HCT116 (cell line): ENCODE data around the gene PRICKLE3. TPM values are rescaled to one million over a fixed set of nuclear protein-coding genes. Genes with fewer than 3 reads are reported as not detected.

ENCODE experiments used
- ATAC-seq: fragments of 200-7000 bp; cut with Tn5 transposase; 2 replicates; pipeline ENCODE4 v1.9.1; 2020; ENCODE audit warnings: mild to moderate bottlenecking, moderate library complexity
- BruUV-seq: library from RNA; stranded (reverse); fragments of 400-500 nt; replicated peaks from 2 replicates; lab custom pipeline; 2021; lab: Mats Ljungman, UMichigan
- CTCF ChIA-PET: fragments of 300-600 bp; sonication (Branson Sonifier 250); formaldehyde crosslinking; loops from one replicate; lab custom pipeline; 2021; ENCODE audit warnings: antibody characterized with exemption; lab: Charles Lee
- POLR2A ChIA-PET: fragments of 300-600, 350-600 bp; sonication (Branson Sonifier 250); formaldehyde crosslinking; loops from one replicate; lab custom pipeline; 2021; ENCODE audit warnings: antibody characterized with exemption; lab: Charles Lee
- RAD21 ChIA-PET, 2 experiments: fragments of 300-600 bp; sonication (Branson Sonifier 250); formaldehyde crosslinking; loops; one replicate each; lab custom pipeline; 2023; ENCODE audit warnings: low total read pairs in 2 of 2; ENCODE audit not compliant: uncharacterized antibody in 2 of 2, unreplicated experiment in 2 of 2, low non-redundant PET in 1 of 2; lab: Charles Lee
- DNase-seq: peaks from one replicate; pipeline ENCODE4 v3.0.0-alpha.2; 2010; ENCODE audit warnings: low read depth, low spot score
- H2AFZ ChIP-seq: fragments of 200-600 bp; shearing (Covaris generic), sonication (generic); 2 replicates; pipeline ENCODE4 v1.6.1; 2017; ENCODE audit warnings: low read depth, mixed run types, mixed read lengths, antibody characterized with exemption, low read length; ENCODE audit not compliant: poor library complexity, severe bottlenecking
- H3K27ac ChIP-seq: 2 replicates; pipeline ENCODE4 v1.5.1; 2012; ENCODE audit warnings: low read depth, low read length
- H3K27me3 ChIP-seq: fragments of 200-600 bp; sonication (generic); 2 replicates; pipeline ENCODE4 v1.6.1; 2016; ENCODE audit warnings: mixed run types, low read length, mixed read lengths; ENCODE audit not compliant: insufficient read depth
- H3K36me3 ChIP-seq, 2 experiments: fragments of 200-500 bp in 1 of 2; fragments of 200-600 bp in 1 of 2; sonication (Bioruptor generic) in 1 of 2; sonication (generic) in 1 of 2; 2 replicates each; pipeline versions ENCODE4 v1.5.1 to v1.6.1; 2014 to 2016; ENCODE audit warnings: low read length in 2 of 2, inconsistent platforms in 1 of 2, mixed read lengths in 1 of 2, mixed run types in 1 of 2; ENCODE audit not compliant: insufficient read depth in 2 of 2, control insufficient read depth in 1 of 2
- H3K4me1 ChIP-seq, 2 experiments: fragments of 200-600 bp in 1 of 2; sonication (generic) in 1 of 2; 2 replicates each; pipeline versions ENCODE4 v1.5.1 to v1.6.1; 2012 to 2017; ENCODE audit warnings: low read length in 2 of 2, inconsistent platforms in 1 of 2, mild to moderate bottlenecking in 1 of 2, mixed read lengths in 1 of 2, mixed run types in 1 of 2, moderate library complexity in 1 of 2; ENCODE audit not compliant: insufficient read depth in 2 of 2, control insufficient read depth in 1 of 2
- H3K4me2 ChIP-seq: fragments of 200-600 bp; sonication (generic); 2 replicates; pipeline ENCODE4 v1.6.1; 2017; ENCODE audit warnings: mixed run types, low read length, mixed read lengths
- H3K4me3 ChIP-seq, 2 experiments: fragments of 200-600 bp in 1 of 2; sonication (generic) in 1 of 2; replicated peaks in 1 of 2; 2 replicates each; pipeline ENCODE4 v1.5.1; 2011 to 2016; ENCODE audit warnings: low read length in 2 of 2, control low read depth in 1 of 2, low read depth in 1 of 2, mild to moderate bottlenecking in 1 of 2, mixed read lengths in 1 of 2, mixed run types in 1 of 2
- H3K79me2 ChIP-seq: fragments of 200-600 bp; sonication (generic); 2 replicates; pipeline ENCODE4 v1.6.1; 2017; ENCODE audit warnings: mild to moderate bottlenecking, mixed run types, low read length, moderate library complexity, mixed read lengths; ENCODE audit not compliant: insufficient read depth
- H3K9ac ChIP-seq: fragments of 200-600 bp; sonication (generic); 2 replicates; pipeline ENCODE4 v1.6.1; 2016; ENCODE audit warnings: low read length, mixed read lengths
- H3K9me2 ChIP-seq: fragments of 200-600 bp; sonication (generic), shearing (Covaris generic); 2 replicates; pipeline ENCODE4 v1.6.1; 2017; ENCODE audit warnings: mixed run types, mild to moderate bottlenecking, moderate library complexity; ENCODE audit not compliant: insufficient read depth
- H3K9me3 ChIP-seq, 2 experiments: fragments of 200-500 bp in 1 of 2; fragments of 200-600 bp in 1 of 2; sonication (Bioruptor generic) in 1 of 2; sonication (generic) in 1 of 2; 2 replicates each; pipeline ENCODE4 v1.6.1; 2014 to 2017; ENCODE audit warnings: low read length in 2 of 2, mixed read lengths in 2 of 2, inconsistent platforms in 1 of 2, low read depth in 1 of 2, mild to moderate bottlenecking in 1 of 2, mixed run types in 1 of 2, moderate library complexity in 1 of 2; ENCODE audit not compliant: control insufficient read depth in 1 of 2, insufficient read depth in 1 of 2
- H4K20me1 ChIP-seq: fragments of 200-600 bp; sonication (generic), shearing (Covaris generic); 2 replicates; pipeline ENCODE4 v1.6.1; 2017; ENCODE audit warnings: mixed run types, mild to moderate bottlenecking, moderate library complexity; ENCODE audit not compliant: insufficient read depth
- CBX3 ChIP-seq: IDR thresholded peaks from 2 replicates; pipeline ENCODE4 v1.6.1; 2012; ENCODE audit warnings: low read depth
- EGR1 ChIP-seq: IDR thresholded peaks from 2 replicates; pipeline ENCODE4 v1.6.1; 2012; ENCODE audit warnings: low read depth
- ELF1 ChIP-seq: IDR thresholded peaks from 2 replicates; pipeline ENCODE4 v1.6.1; 2012; ENCODE audit warnings: low read depth, borderline replicate concordance
- EZH2 ChIP-seq: fragments of 200-600 bp; sonication (generic); IDR thresholded peaks from 2 replicates; pipeline ENCODE4 v1.6.1; 2017; ENCODE audit warnings: antibody characterized with exemption, mixed run types
- EZH2phosphoT487 ChIP-seq: fragments of 200-600 bp; IDR thresholded peaks from 2 replicates; pipeline ENCODE4 v1.6.1; 2018; ENCODE audit warnings: antibody characterized with exemption, borderline replicate concordance
- FOSL1 ChIP-seq: IDR thresholded peaks from 2 replicates; pipeline ENCODE4 v1.6.1; 2012; ENCODE audit warnings: low read depth
- JUND ChIP-seq: IDR thresholded peaks from 2 replicates; pipeline ENCODE4 v1.6.1; 2012
- POLR2A ChIP-seq: IDR thresholded peaks from 2 replicates; pipeline ENCODE4 v1.7.0; 2011; ENCODE audit warnings: borderline replicate concordance; ENCODE audit not compliant: insufficient read depth, insufficient read length; ENCODE audit errors: extremely low read depth
- POLR2AphosphoS5 ChIP-seq: IDR thresholded peaks from 2 replicates; pipeline ENCODE4 v1.6.1; 2011; ENCODE audit warnings: mild to moderate bottlenecking, low read depth, low read length, moderate library complexity
- RAD21 ChIP-seq: IDR thresholded peaks from 2 replicates; pipeline ENCODE4 v1.6.1; 2012; ENCODE audit warnings: low read depth, mild to moderate bottlenecking
- SIN3A ChIP-seq: IDR thresholded peaks from 2 replicates; pipeline ENCODE4 v1.6.1; 2012; ENCODE audit warnings: low read depth
- SP1 ChIP-seq: IDR thresholded peaks from 2 replicates; pipeline ENCODE4 v1.6.1; 2012; ENCODE audit warnings: low read depth
- SRF ChIP-seq: IDR thresholded peaks from 2 replicates; pipeline ENCODE4 v1.6.1; 2012; ENCODE audit warnings: low read depth
- TCF7L2 ChIP-seq: IDR thresholded peaks from 2 replicates; pipeline ENCODE4 v1.7.0; 2011; ENCODE audit warnings: borderline replicate concordance, inconsistent platforms; ENCODE audit not compliant: insufficient read depth, insufficient read length; ENCODE audit errors: extremely low read depth
- YY1 ChIP-seq: IDR thresholded peaks from 2 replicates; pipeline ENCODE4 v1.6.1; 2011; ENCODE audit warnings: low read length, low read depth, moderate library complexity, mild to moderate bottlenecking; ENCODE audit not compliant: insufficient replicate concordance; ENCODE audit errors: extremely low read depth
- ZFX ChIP-seq: fragments of 450-650 bp; IDR thresholded peaks from 2 replicates; pipeline ENCODE4 v1.6.1; 2017
- ZNF274 ChIP-seq: fragments of 200-500 bp; sonication (Bioruptor generic); IDR thresholded peaks from 2 replicates; pipeline ENCODE4 v1.6.1; 2014; ENCODE audit warnings: mild to moderate bottlenecking, low read depth, low read length, inconsistent platforms
- intact Hi-C: fragments of 100-400 bp; cut with micrococcal nuclease; formaldehyde crosslinking; loops from 2 replicates; pipeline ENCODE4 v1.10.0; 2022
- total RNA-seq: library from RNA; stranded (reverse); gene quantifications from one replicate; pipeline ENCODE4 v1.2.1, GENCODE V29; 2021; ENCODE audit not compliant: unreplicated experiment
- TF ChIP-seq, protein P1 (sequence below), 3 experiments: fragments of 200-600 bp in 1 of 3; sonication (generic) in 1 of 3; IDR thresholded peaks in 2 of 3; conservative IDR thresholded peaks in 1 of 3; 2 replicates each; pipeline ENCODE4 v1.5.1; 2012 to 2017; ENCODE audit warnings: low read depth in 2 of 3, low read length in 2 of 3, antibody characterized with exemption in 1 of 3, borderline replicate concordance in 1 of 3, control low read depth in 1 of 3, mild to moderate bottlenecking in 1 of 3, mixed read lengths in 1 of 3, mixed run types in 1 of 3, moderate library complexity in 1 of 3; ENCODE audit not compliant: insufficient read depth in 1 of 3
- TF ChIP-seq, protein P2 (sequence below): IDR thresholded peaks from 2 replicates; pipeline ENCODE4 v1.6.1; 2011; ENCODE audit warnings: mild to moderate bottlenecking, low read length, moderate library complexity; ENCODE audit not compliant: insufficient replicate concordance; ENCODE audit errors: extremely low read depth

PRICKLE3 gene
- total RNA-seq, 1 experiment from 2014 or later = 27.8 TPM

- Histone ChIP-seq H3K79me2 (no peaks in the 10 kb centered on the region), H3K27ac (no peak overlapping the region), H3K9ac (no peak overlapping the region), H3K4me1 (peaks cover 0 to 4% of the 10 kb centered on the region in 2 experiments; a peak in 1 of 4 replicates), H3K4me3 (no peak overlapping the region), H3K9me3 (no peaks in the 10 kb centered on the region), H3K4me2 (no peak overlapping the region), H3K9me2 (no peaks in the 10 kb centered on the region), H4K20me1 (no peaks in the 10 kb centered on the region), H2AFZ (no peak overlapping the region), H3K27me3 (no peaks in the 10 kb centered on the region), H3K36me3 (no peaks in the 10 kb centered on the region)
- BruUV-seq = no TSS peak
- TF ChIP-seq SIN3A = no peak
- TF ChIP-seq, protein P1, sequence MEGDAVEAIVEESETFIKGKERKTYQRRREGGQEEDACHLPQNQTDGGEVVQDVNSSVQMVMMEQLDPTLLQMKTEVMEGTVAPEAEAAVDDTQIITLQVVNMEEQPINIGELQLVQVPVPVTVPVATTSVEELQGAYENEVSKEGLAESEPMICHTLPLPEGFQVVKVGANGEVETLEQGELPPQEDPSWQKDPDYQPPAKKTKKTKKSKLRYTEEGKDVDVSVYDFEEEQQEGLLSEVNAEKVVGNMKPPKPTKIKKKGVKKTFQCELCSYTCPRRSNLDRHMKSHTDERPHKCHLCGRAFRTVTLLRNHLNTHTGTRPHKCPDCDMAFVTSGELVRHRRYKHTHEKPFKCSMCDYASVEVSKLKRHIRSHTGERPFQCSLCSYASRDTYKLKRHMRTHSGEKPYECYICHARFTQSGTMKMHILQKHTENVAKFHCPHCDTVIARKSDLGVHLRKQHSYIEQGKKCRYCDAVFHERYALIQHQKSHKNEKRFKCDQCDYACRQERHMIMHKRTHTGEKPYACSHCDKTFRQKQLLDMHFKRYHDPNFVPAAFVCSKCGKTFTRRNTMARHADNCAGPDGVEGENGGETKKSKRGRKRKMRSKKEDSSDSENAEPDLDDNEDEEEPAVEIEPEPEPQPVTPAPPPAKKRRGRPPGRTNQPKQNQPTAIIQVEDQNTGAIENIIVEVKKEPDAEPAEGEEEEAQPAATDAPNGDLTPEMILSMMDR (IDR thresholded peaks at IDR 0.05 in 2 of 3, conservative IDR thresholded peaks at IDR 0.05 in 1 of 3; ENCODE audit: borderline replicate concordance in 1 of 3, insufficient read depth in 1 of 3, low read depth in 2 of 3, low read length in 2 of 3) = no peak
- no peak for TF ChIP-seq ZNF274
- no peak for TF ChIP-seq FOSL1
- TF ChIP-seq POLR2AphosphoS5 = no peak
- TF ChIP-seq CBX3 = no peak
- TF ChIP-seq SP1 = no peak
- no peak for TF ChIP-seq EZH2
- no peak for TF ChIP-seq YY1
- TF ChIP-seq EGR1 = no peak
- TF ChIP-seq ZFX = no peak
- TF ChIP-seq JUND = no peak
- no peak for TF ChIP-seq TCF7L2
- no peak for TF ChIP-seq EZH2phosphoT487
- TF ChIP-seq RAD21 = no peak
- TF ChIP-seq SRF = no peak
- no peak for TF ChIP-seq POLR2A
- TF ChIP-seq ELF1 = no peak
- TF ChIP-seq, protein P2, sequence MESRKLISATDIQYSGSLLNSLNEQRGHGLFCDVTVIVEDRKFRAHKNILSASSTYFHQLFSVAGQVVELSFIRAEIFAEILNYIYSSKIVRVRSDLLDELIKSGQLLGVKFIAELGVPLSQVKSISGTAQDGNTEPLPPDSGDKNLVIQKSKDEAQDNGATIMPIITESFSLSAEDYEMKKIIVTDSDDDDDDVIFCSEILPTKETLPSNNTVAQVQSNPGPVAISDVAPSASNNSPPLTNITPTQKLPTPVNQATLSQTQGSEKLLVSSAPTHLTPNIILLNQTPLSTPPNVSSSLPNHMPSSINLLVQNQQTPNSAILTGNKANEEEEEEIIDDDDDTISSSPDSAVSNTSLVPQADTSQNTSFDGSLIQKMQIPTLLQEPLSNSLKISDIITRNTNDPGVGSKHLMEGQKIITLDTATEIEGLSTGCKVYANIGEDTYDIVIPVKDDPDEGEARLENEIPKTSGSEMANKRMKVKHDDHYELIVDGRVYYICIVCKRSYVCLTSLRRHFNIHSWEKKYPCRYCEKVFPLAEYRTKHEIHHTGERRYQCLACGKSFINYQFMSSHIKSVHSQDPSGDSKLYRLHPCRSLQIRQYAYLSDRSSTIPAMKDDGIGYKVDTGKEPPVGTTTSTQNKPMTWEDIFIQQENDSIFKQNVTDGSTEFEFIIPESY = no peak
- ChIA-PET CTCF (no interaction called here), RAD21 (no interaction called here), POLR2A (no interaction called here)
- intact Hi-C loops = no loop called here
- no peak for DNase-seq
- no peak for ATAC-seq
Measured at GRCh38 chrX:49147936-49148335, 38.2 kb downstream of the PRICKLE3 start.
